ENCODE data around the gene CAPRIN1.
"Not testable (repeated sequence)": the region's sequence is repeated elsewhere in the genome, so short reads cannot be mapped to it uniquely, and the experiment has no call there.

The CAPRIN1 gene

GRCh38 chr11:34091825-34092224 is 40.3 kb downstream of the CAPRIN1 start:
- DNase-seq (ENCODE audit: low spot score): no peak

- DNase-seq (ENCODE audit: low spot score): not testable (repeated sequence)
Observed at GRCh38 chr11:34094900-34095299, 43.4 kb downstream of the CAPRIN1 start.

- DNase-seq (ENCODE audit: low spot score): no peak
Observed at GRCh38 chr11:34098813-34099212, 47.3 kb downstream of the CAPRIN1 start.

- no peak for DNase-seq (ENCODE audit: low spot score)
Observed at GRCh38 chr11:34104680-34105078, 53.1 kb downstream of the CAPRIN1 start.

GRCh38 chr11:34105079-34105956 is 53.8 kb downstream of the CAPRIN1 start, which contains the start of gene NAT10:
TSS of gene NAT10 (plus strand) at chr11:34105629. CDS start at chr11:34108226, 2,597 bp downstream.
- peak; percentile 97 for DNase-seq (ENCODE audit: low spot score)

GRCh38 chr11:34105957-34106504 is 54.5 kb downstream of the CAPRIN1 start:
- DNase-seq (ENCODE audit: low spot score): no peak

- DNase-seq (ENCODE audit: low spot score): no peak
Observed at GRCh38 chr11:34111722-34112270, 60.3 kb downstream of the CAPRIN1 start.

GRCh38 chr11:34114014-34114413 is 62.5 kb downstream of the CAPRIN1 start:
- no peak for DNase-seq (ENCODE audit: low spot score)

- DNase-seq (ENCODE audit: low spot score): no peak
Observed at GRCh38 chr11:34114471-34114870, 62.9 kb downstream of the CAPRIN1 start.

GRCh38 chr11:34120651-34121050 is 69.1 kb downstream of the CAPRIN1 start:
- DNase-seq (ENCODE audit: low spot score): no peak

- DNase-seq (ENCODE audit: low spot score): no peak
Observed at GRCh38 chr11:34124885-34125668, 73.5 kb downstream of the CAPRIN1 start.

- no peak for DNase-seq (ENCODE audit: low spot score)
Observed at GRCh38 chr11:34126959-34127848, 75.7 kb downstream of the CAPRIN1 start.

GRCh38 chr11:34128824-34129223 is 77.3 kb downstream of the CAPRIN1 start:
- DNase-seq (ENCODE audit: low spot score): no peak

GRCh38 chr11:34132261-34132965 is 80.9 kb downstream of the CAPRIN1 start:
- no peak for DNase-seq (ENCODE audit: low spot score)

- DNase-seq (ENCODE audit: low spot score): no peak
Observed at GRCh38 chr11:34134765-34135164, 83.2 kb downstream of the CAPRIN1 start.

- DNase-seq (ENCODE audit: low spot score): no peak
Observed at GRCh38 chr11:34135439-34135838, 83.9 kb downstream of the CAPRIN1 start.

GRCh38 chr11:34136420-34136819 is 84.9 kb downstream of the CAPRIN1 start:
- DNase-seq (ENCODE audit: low spot score): no peak

GRCh38 chr11:34139346-34139745 is 87.8 kb downstream of the CAPRIN1 start:
- DNase-seq (ENCODE audit: low spot score): no peak

- DNase-seq (ENCODE audit: low spot score): no peak
Observed at GRCh38 chr11:34140149-34140548, 88.6 kb downstream of the CAPRIN1 start.

GRCh38 chr11:34143048-34143447 is 91.5 kb downstream of the CAPRIN1 start:
- no peak for DNase-seq (ENCODE audit: low spot score)

- no peak for DNase-seq (ENCODE audit: low spot score)
Observed at GRCh38 chr11:34145073-34145472, 93.5 kb downstream of the CAPRIN1 start.

Measured in iPS-NIHi11 (cell line).